ENCODE results near the gene NFIA.

NFIA gene

GRCh38 chr1:61157468-61157987 lies 75.2 kb downstream of the NFIA start:
- Histone ChIP-seq H3K27me3 (ENCODE audit: control insufficient read depth, insufficient read depth, low read length) (no peaks in the 10 kb centered on the region), H3K36me3 (ENCODE audit: control insufficient read depth, insufficient read depth, low read length) (no peaks in the 10 kb centered on the region), H3K9me3 (ENCODE audit: control insufficient read depth, insufficient read depth, low read length) (no peaks in the 10 kb centered on the region), H3K4me1 (ENCODE audit: control insufficient read depth, insufficient read depth, low read length) (no peaks in the 10 kb centered on the region), H3K27ac (ENCODE audit: low read length) (no peak overlapping the region), H3K4me3 (ENCODE audit: low read length) (no peak overlapping the region)
- WGBS (ENCODE audit: insufficient coverage, insufficient read length) = no CpG with 5 or more reads among the region's 3 CpGs
- no peak for DNase-seq (ENCODE audit: low read depth, low spot score)

DNA sequence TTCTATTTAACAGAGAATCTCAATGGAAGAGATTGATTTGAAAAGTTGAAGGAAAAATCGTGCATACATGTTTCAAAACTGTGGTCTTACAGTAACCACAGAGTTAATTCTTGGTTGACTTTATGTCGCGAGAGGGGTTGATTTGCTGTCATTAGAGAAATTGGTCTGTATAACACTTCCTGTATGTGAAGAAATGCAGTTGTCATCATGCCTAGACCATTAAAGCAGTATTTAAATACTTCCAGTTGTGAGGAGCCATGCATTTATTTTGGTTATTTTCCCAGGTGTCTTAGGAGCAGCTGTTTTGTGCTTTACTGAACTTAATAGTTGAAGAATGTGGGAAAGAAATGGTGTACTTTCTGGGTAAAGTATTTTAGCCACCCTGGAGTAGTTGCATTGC lies 76.2 kb downstream of the NFIA start:
- no peaks in the 10 kb centered on the region for H3K9me3 ChIP-seq (ENCODE audit: control insufficient read depth, insufficient read depth, low read length)
- no peak overlapping the region for H3K4me3 ChIP-seq (ENCODE audit: low read length)
- no peak overlapping the region for H3K27ac ChIP-seq (ENCODE audit: low read length)
- no peak for DNase-seq (ENCODE audit: low read depth, low spot score)
- no peaks in the 10 kb centered on the region for H3K4me1 ChIP-seq (ENCODE audit: control insufficient read depth, insufficient read depth, low read length)
- H3K27me3 ChIP-seq (ENCODE audit: control insufficient read depth, insufficient read depth, low read length) = no peaks in the 10 kb centered on the region
- no CpG with 5 or more reads among the region's 3 CpGs for WGBS (ENCODE audit: insufficient coverage, insufficient read length)
- no peaks in the 10 kb centered on the region for H3K36me3 ChIP-seq (ENCODE audit: control insufficient read depth, insufficient read depth, low read length)

DNA sequence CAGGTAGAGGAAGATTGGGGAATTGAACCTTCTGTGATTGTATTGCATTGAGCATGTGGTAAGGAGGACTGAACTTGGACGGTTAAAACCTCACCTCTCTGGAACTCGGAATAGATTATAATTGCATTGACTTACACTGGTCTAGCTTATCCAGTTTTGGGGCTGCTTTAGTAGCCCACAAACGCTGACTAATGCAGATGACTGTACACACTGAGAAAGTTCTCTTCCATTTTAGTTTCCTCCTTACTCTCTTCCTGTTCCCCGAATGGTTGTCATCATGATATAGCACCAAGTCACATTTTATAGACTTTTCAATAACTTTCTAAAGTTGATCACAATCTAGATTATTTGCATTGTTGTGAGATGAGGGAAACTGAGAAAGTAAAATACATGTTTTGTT lies 78.2 kb downstream of the NFIA start:
- Histone ChIP-seq H3K27ac (ENCODE audit: low read length) (no peak overlapping the region), H3K9me3 (ENCODE audit: control insufficient read depth, insufficient read depth, low read length) (no peaks in the 10 kb centered on the region), H3K4me3 (ENCODE audit: low read length) (no peak overlapping the region), H3K27me3 (ENCODE audit: control insufficient read depth, insufficient read depth, low read length) (no peaks in the 10 kb centered on the region), H3K36me3 (ENCODE audit: control insufficient read depth, insufficient read depth, low read length) (no peaks in the 10 kb centered on the region), H3K4me1 (ENCODE audit: control insufficient read depth, insufficient read depth, low read length) (no peaks in the 10 kb centered on the region)
- no CpG with 5 or more reads among the region's 4 CpGs for WGBS (ENCODE audit: insufficient coverage, insufficient read length)
- DNase-seq (ENCODE audit: low read depth, low spot score) = no peak

DNA sequence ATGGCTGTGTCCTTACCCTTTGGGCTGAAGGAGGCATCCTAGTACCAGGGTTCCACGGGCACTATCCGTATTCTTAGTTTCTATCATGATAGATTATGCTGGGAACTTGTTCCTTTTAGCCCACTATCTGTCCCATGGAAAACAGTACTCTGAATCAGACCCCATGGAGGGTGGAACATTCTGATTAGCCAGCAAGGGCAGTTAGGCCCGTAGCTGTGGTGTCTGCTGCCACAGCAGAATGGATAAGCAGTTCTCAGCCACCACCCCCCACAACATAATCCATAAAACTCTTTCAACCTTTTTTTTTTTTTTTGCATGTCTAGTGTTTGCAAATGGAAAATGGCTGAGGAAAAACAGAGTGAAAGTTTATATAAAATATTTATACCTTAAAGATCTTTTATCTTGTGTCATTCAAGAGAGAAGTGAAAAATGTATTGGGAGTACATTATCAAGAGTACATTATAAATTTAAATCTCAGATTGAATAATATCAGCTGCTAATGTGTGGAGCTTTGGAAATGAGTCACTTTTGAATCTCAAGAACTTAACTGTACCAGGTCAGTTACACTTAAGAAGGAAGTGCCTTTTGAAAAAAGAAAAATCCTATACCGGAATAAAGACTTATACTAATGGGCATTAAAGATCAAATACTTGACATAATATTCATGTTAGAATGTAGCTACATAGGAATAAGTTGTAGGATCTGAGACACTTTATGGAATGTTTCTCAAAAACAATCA lies 80.3 kb downstream of the NFIA start:
- no peak overlapping the region for H3K4me3 ChIP-seq (ENCODE audit: low read length)
- H3K4me1 ChIP-seq (ENCODE audit: control insufficient read depth, insufficient read depth, low read length) = no peaks in the 10 kb centered on the region
- no peak overlapping the region for H3K27ac ChIP-seq (ENCODE audit: low read length)
- no peaks in the 10 kb centered on the region for H3K9me3 ChIP-seq (ENCODE audit: control insufficient read depth, insufficient read depth, low read length)
- no CpG with 5 or more reads among the region's 4 CpGs for WGBS (ENCODE audit: insufficient coverage, insufficient read length)
- DNase-seq (ENCODE audit: low read depth, low spot score) = no peak
- no peaks in the 10 kb centered on the region for H3K27me3 ChIP-seq (ENCODE audit: control insufficient read depth, insufficient read depth, low read length)
- no peaks in the 10 kb centered on the region for H3K36me3 ChIP-seq (ENCODE audit: control insufficient read depth, insufficient read depth, low read length)

GRCh38 chr1:61163355-61163754 lies 81.0 kb downstream of the NFIA start:
- no peaks in the 10 kb centered on the region for H3K4me1 ChIP-seq (ENCODE audit: control insufficient read depth, insufficient read depth, low read length)
- H3K27me3 ChIP-seq (ENCODE audit: control insufficient read depth, insufficient read depth, low read length) = no peaks in the 10 kb centered on the region
- DNase-seq (ENCODE audit: low read depth, low spot score) = no peak
- no peak overlapping the region for H3K27ac ChIP-seq (ENCODE audit: low read length)
- WGBS (ENCODE audit: insufficient coverage, insufficient read length) = no CpG with 5 or more reads among the region's 1 CpG
- no peaks in the 10 kb centered on the region for H3K36me3 ChIP-seq (ENCODE audit: control insufficient read depth, insufficient read depth, low read length)
- no peaks in the 10 kb centered on the region for H3K9me3 ChIP-seq (ENCODE audit: control insufficient read depth, insufficient read depth, low read length)
- H3K4me3 ChIP-seq (ENCODE audit: low read length) = no peak overlapping the region

- no peak overlapping the region for H3K27ac ChIP-seq (ENCODE audit: low read length)
- no peaks in the 10 kb centered on the region for H3K27me3 ChIP-seq (ENCODE audit: control insufficient read depth, insufficient read depth, low read length)
- WGBS (ENCODE audit: insufficient coverage, insufficient read length) = no CpG with 5 or more reads among the region's 2 CpGs
- H3K4me1 ChIP-seq (ENCODE audit: control insufficient read depth, insufficient read depth, low read length) = no peaks in the 10 kb centered on the region
- no peaks in the 10 kb centered on the region for H3K36me3 ChIP-seq (ENCODE audit: control insufficient read depth, insufficient read depth, low read length)
- DNase-seq (ENCODE audit: low read depth, low spot score) = no peak
- H3K9me3 ChIP-seq (ENCODE audit: control insufficient read depth, insufficient read depth, low read length) = no peaks in the 10 kb centered on the region
- H3K4me3 ChIP-seq (ENCODE audit: low read length) = no peak overlapping the region
These were observed 83.0 kb downstream of the NFIA start for GRCh38 chr1:61165402-61165801.

DNA sequence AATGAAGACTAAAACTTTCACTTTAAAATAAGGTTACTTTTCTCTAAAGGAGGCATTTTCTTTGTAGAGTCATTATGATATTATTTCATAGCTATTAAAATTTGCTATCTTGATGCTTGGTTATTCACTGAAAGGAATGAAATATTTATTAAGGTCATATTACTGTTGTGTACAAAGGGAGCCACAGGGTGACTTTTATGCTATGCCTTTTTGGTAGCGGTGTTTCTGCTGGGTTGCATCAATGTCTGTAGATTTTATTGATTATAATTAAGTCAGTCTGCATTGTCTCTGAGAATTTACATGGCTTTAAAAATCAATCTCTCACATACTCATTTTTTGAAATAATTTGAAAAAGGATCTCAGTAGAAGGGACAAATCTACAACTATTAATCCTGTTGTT lies 84.9 kb downstream of the NFIA start:
- Histone ChIP-seq H3K36me3 (ENCODE audit: control insufficient read depth, insufficient read depth, low read length) (no peaks in the 10 kb centered on the region), H3K9me3 (ENCODE audit: control insufficient read depth, insufficient read depth, low read length) (no peaks in the 10 kb centered on the region), H3K4me1 (ENCODE audit: control insufficient read depth, insufficient read depth, low read length) (no peaks in the 10 kb centered on the region), H3K4me3 (ENCODE audit: low read length) (no peak overlapping the region), H3K27ac (ENCODE audit: low read length) (no peak overlapping the region), H3K27me3 (ENCODE audit: control insufficient read depth, insufficient read depth, low read length) (no peaks in the 10 kb centered on the region)
- no CpG with 5 or more reads among the region's 1 CpG for WGBS (ENCODE audit: insufficient coverage, insufficient read length)
- DNase-seq (ENCODE audit: low read depth, low spot score) = no peak

- no peaks in the 10 kb centered on the region for H3K9me3 ChIP-seq (ENCODE audit: control insufficient read depth, insufficient read depth, low read length)
- H3K36me3 ChIP-seq (ENCODE audit: control insufficient read depth, insufficient read depth, low read length) = no peaks in the 10 kb centered on the region
- H3K4me1 ChIP-seq (ENCODE audit: control insufficient read depth, insufficient read depth, low read length) = no peaks in the 10 kb centered on the region
- H3K27me3 ChIP-seq (ENCODE audit: control insufficient read depth, insufficient read depth, low read length) = no peaks in the 10 kb centered on the region
- no peak for DNase-seq (ENCODE audit: low read depth, low spot score)
- no peak overlapping the region for H3K27ac ChIP-seq (ENCODE audit: low read length)
- no peak overlapping the region for H3K4me3 ChIP-seq (ENCODE audit: low read length)
These were observed 86.7 kb downstream of the NFIA start for GRCh38 chr1:61169045-61169444.

DNA sequence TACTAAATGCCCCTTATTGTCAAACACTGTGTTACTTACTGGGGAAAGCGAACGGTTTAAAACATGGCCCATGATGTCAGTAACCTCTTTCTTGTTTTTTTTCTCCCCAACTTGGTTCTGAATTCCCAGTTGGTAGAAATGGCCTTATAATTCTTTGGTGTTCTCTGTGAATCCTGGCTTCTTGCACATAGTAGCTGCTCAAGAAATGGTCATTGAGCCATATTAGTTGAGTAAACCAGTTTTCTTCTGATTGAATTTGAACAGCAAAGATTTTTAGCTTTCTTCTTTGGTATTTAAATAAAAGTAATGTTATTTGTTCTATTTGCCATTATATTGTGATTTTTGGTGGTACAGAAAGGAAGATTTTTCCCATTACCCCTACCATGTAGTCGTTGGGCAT lies 87.3 kb downstream of the NFIA start:
- no CpG with 5 or more reads among the region's 3 CpGs for WGBS (ENCODE audit: insufficient coverage, insufficient read length)
- no peaks in the 10 kb centered on the region for H3K9me3 ChIP-seq (ENCODE audit: control insufficient read depth, insufficient read depth, low read length)
- no peak overlapping the region for H3K27ac ChIP-seq (ENCODE audit: low read length)
- no peak overlapping the region for H3K4me3 ChIP-seq (ENCODE audit: low read length)
- H3K4me1 ChIP-seq (ENCODE audit: control insufficient read depth, insufficient read depth, low read length) = no peaks in the 10 kb centered on the region
- no peaks in the 10 kb centered on the region for H3K27me3 ChIP-seq (ENCODE audit: control insufficient read depth, insufficient read depth, low read length)
- DNase-seq (ENCODE audit: low read depth, low spot score) = no peak
- no peaks in the 10 kb centered on the region for H3K36me3 ChIP-seq (ENCODE audit: control insufficient read depth, insufficient read depth, low read length)

DNA sequence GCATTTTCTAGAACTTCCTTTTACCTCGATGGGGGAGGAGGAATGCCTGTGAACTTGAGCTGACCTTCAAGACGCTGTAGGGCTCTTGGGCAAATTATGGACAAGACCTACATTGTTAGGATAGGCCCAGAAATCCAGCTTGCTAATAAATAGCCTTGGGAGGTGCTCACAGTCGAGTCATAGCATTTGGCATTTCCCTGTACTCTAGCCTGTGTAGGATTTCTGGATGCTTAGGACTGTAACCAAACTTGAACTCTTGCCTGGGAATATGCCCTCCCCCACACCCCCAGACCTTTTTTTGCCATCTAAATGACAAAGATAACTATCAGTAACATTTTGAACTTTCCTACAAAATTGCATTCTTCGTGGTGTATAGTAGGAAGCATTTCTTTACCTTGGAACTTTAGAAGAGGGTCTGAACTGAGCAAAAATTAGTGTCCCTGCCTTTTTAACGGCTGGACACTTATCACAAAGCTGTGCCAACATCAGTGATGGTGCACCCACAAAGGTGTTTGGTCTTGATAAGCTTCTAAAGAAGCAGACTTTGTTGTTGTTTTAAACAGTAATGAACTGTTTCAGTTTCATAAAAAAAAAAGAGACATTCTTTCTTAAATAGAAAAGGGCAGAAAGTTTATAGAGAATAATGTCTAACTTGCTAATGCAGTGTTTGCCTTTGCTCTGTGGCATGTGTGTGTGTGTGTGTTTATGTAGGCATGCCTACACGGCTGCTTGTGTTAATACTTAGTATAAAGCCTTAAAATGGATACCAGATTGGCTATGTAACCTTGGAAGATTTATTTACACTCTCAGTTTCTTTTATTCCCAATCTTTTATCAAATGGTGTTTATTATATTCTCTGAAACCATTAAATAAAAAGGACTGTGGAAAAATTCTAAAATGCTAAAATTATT lies 88.2 kb downstream of the NFIA start:
- Histone ChIP-seq H3K36me3 (ENCODE audit: control insufficient read depth, insufficient read depth, low read length) (no peaks in the 10 kb centered on the region), H3K4me3 (ENCODE audit: low read length) (no peak overlapping the region), H3K4me1 (ENCODE audit: control insufficient read depth, insufficient read depth, low read length) (no peaks in the 10 kb centered on the region), H3K9me3 (ENCODE audit: control insufficient read depth, insufficient read depth, low read length) (no peaks in the 10 kb centered on the region), H3K27ac (ENCODE audit: low read length) (no peak overlapping the region), H3K27me3 (ENCODE audit: control insufficient read depth, insufficient read depth, low read length) (no peaks in the 10 kb centered on the region)
- no peak for DNase-seq (ENCODE audit: low read depth, low spot score)
- WGBS (ENCODE audit: insufficient coverage, insufficient read length) = no CpG with 5 or more reads among the region's 6 CpGs
